CD14-positive monocyte (primary cell): ENCODE results near the gene PRDM7. TPM values are rescaled to one million over a fixed set of nuclear protein-coding genes. Genes with fewer than 3 reads are reported as not detected.

Experiments used
- DNase-seq, 3 donors: peaks; one replicate each; pipeline ENCODE4 v3.0.0-alpha.2; 2011 to 2022
- H2AFZ ChIP-seq: 2 replicates; pipeline ENCODE4 v1.6.0; 2012; ENCODE audit warnings: mild to moderate bottlenecking, low read depth, low read length, inconsistent platforms; ENCODE audit not compliant: insufficient read depth, poor library complexity, severe bottlenecking
- H3K27ac ChIP-seq, 2 donors: 1 replicate in 1 of 2; 2 replicates in 1 of 2; pipeline ENCODE4 v1.5.1; 2012 to 2013; ENCODE audit warnings: low read length in 2 of 2, control low read depth in 1 of 2, inconsistent platforms in 1 of 2, low read depth in 1 of 2, mild to moderate bottlenecking in 1 of 2
- H3K27me3 ChIP-seq, 2 donors: one replicate each; pipeline versions ENCODE4 v1.6.0 to v1.6.1; 2011 to 2013; ENCODE audit warnings: low read length in 2 of 2; ENCODE audit not compliant: control insufficient read depth in 2 of 2, insufficient read depth in 2 of 2
- H3K36me3 ChIP-seq, 2 donors: replicated peaks in 1 of 2; 1 replicate in 1 of 2; 2 replicates in 1 of 2; pipeline versions ENCODE4 v1.5.1 to v1.6.1; 2012 to 2013; ENCODE audit warnings: low read length in 2 of 2, control low read depth in 1 of 2, inconsistent platforms in 1 of 2, mild to moderate bottlenecking in 1 of 2; ENCODE audit not compliant: insufficient read depth in 2 of 2, control insufficient read depth in 1 of 2
- H3K4me1 ChIP-seq, 2 donors: 1 replicate in 1 of 2; 2 replicates in 1 of 2; pipeline versions ENCODE4 v1.5.1 to v1.6.1; 2012 to 2013; ENCODE audit warnings: low read length in 2 of 2, control low read depth in 1 of 2, inconsistent platforms in 1 of 2, mild to moderate bottlenecking in 1 of 2, moderate library complexity in 1 of 2; ENCODE audit not compliant: insufficient read depth in 2 of 2, control insufficient read depth in 1 of 2
- H3K4me2 ChIP-seq: replicated peaks from 2 replicates; pipeline ENCODE3; 2012; ENCODE audit warnings: low read length, moderate library complexity, mild to moderate bottlenecking; ENCODE audit not compliant: poor library complexity, severe bottlenecking; ENCODE audit errors: extremely low read depth
- H3K4me3 ChIP-seq, 3 experiments: fragments of 200-600 bp in 1 of 3; sonication (generic) in 1 of 3; replicated peaks in 1 of 3; 1 replicate in 2 of 3; 2 replicates in 1 of 3; pipeline ENCODE4 v1.5.1; 2011 to 2013; ENCODE audit warnings: low read length in 3 of 3, mild to moderate bottlenecking in 3 of 3, control low read depth in 2 of 3, low read depth in 2 of 3, inconsistent platforms in 1 of 3, moderate library complexity in 1 of 3
- H3K79me2 ChIP-seq: 2 replicates; pipeline ENCODE4 v1.6.0; 2012; ENCODE audit warnings: mild to moderate bottlenecking, control low read depth, inconsistent platforms, low read length, moderate library complexity; ENCODE audit not compliant: insufficient read depth
- H3K9ac ChIP-seq: 2 replicates; pipeline ENCODE4 v1.6.0; 2017; ENCODE audit warnings: low read length, mild to moderate bottlenecking; ENCODE audit not compliant: insufficient read depth, poor library complexity, severe bottlenecking
- H3K9me3 ChIP-seq, 2 donors: replicated peaks in 1 of 2; 1 replicate in 1 of 2; 2 replicates in 1 of 2; pipeline versions ENCODE4 v1.5.1 to v1.6.1; 2012 to 2013; ENCODE audit warnings: low read length in 2 of 2, control low read depth in 1 of 2; ENCODE audit not compliant: control insufficient read depth in 1 of 2, insufficient read depth in 1 of 2
- H4K20me1 ChIP-seq: 2 replicates; pipeline ENCODE4 v1.6.0; 2012; ENCODE audit warnings: mild to moderate bottlenecking, low read length, control low read depth, moderate library complexity; ENCODE audit not compliant: insufficient read depth
- H3K27ac Mint-ChIP-seq, 7 donors: one replicate each; pipeline ENCODE4 v1.8.0; 2020; ENCODE audit warnings: mild to moderate bottlenecking in 7 of 7, mixed read lengths in 7 of 7, moderate library complexity in 6 of 7, inconsistent platforms in 2 of 7
- H3K27me3 Mint-ChIP-seq, 3 donors: one replicate each; pipeline ENCODE4 v1.8.0; 2021 to 2022; ENCODE audit warnings: low read depth in 3 of 3, mild to moderate bottlenecking in 3 of 3, mixed read lengths in 3 of 3, moderate library complexity in 3 of 3, inconsistent platforms in 1 of 3
- H3K36me3 Mint-ChIP-seq, 2 donors: one replicate each; pipeline ENCODE4 v1.8.0; 2020; ENCODE audit warnings: mixed read lengths in 2 of 2, inconsistent platforms in 1 of 2, mild to moderate bottlenecking in 1 of 2
- H3K4me1 Mint-ChIP-seq: one replicate; pipeline ENCODE4 v1.8.0; 2020; ENCODE audit warnings: mild to moderate bottlenecking, mixed read lengths
- H3K4me3 Mint-ChIP-seq, 2 donors: one replicate each; pipeline ENCODE4 v1.8.0; 2020; ENCODE audit warnings: mild to moderate bottlenecking in 2 of 2, mixed read lengths in 2 of 2, moderate library complexity in 1 of 2
- H3K9me3 Mint-ChIP-seq, 7 donors: one replicate each; pipeline ENCODE4 v1.8.0; 2020 to 2022; ENCODE audit warnings: mixed read lengths in 7 of 7, mild to moderate bottlenecking in 6 of 7, moderate library complexity in 6 of 7, inconsistent platforms in 2 of 7
- WGBS: methylation state at CpG from one replicate; pipeline ENCODE4 v1.1.5; 2013; ENCODE audit warnings: missing lambda C conversion rate; ENCODE audit not compliant: insufficient coverage; 5-methylcytosine and 5-hydroxymethylcytosine counted together
- intact Hi-C, 2 donors: fragments of 100-400 bp; cut with micrococcal nuclease; formaldehyde crosslinking; loops; one replicate each; pipeline versions ENCODE4 v1.15.0 to v1.15.1; 2023
- polyA plus RNA-seq, 3 donors: library from polyadenylated mRNA; depleted of rRNA in 1 of 3; unstranded in 2 of 3; stranded (reverse) in 1 of 3; fragments of 300-500 nt in 2 of 3; fragments of >200 nt in 1 of 3; fragmentation: Illumina TruSeq in 2 of 3; gene quantifications; 1 replicate in 2 of 3; 2 replicates in 1 of 3; pipeline ENCODE4 v1.2.3, GENCODE V29; 2012 to 2021
- TF ChIP-seq, protein P1 (sequence below): fragments of 200-600 bp; IDR thresholded peaks from one replicate; pipeline ENCODE4 v1.8.0; 2022; ENCODE audit warnings: antibody characterized with exemption, mild to moderate bottlenecking

PRDM7 gene
- polyA plus RNA-seq, 3 donors: not detected

GRCh38 chr16:90046122-90046970 lies 30.8 kb downstream of the PRDM7 start:
- no peak for DNase-seq
- no peaks in the 10 kb centered on the region for H3K79me2 ChIP-seq
- WGBS: 62% methylated on average over 15 of the region's 23 CpGs
- no peaks in the 10 kb centered on the region for H3K36me3 ChIP-seq
- peak overlapping the region; percentile 83 for H2AFZ ChIP-seq
- TF ChIP-seq, protein P1, sequence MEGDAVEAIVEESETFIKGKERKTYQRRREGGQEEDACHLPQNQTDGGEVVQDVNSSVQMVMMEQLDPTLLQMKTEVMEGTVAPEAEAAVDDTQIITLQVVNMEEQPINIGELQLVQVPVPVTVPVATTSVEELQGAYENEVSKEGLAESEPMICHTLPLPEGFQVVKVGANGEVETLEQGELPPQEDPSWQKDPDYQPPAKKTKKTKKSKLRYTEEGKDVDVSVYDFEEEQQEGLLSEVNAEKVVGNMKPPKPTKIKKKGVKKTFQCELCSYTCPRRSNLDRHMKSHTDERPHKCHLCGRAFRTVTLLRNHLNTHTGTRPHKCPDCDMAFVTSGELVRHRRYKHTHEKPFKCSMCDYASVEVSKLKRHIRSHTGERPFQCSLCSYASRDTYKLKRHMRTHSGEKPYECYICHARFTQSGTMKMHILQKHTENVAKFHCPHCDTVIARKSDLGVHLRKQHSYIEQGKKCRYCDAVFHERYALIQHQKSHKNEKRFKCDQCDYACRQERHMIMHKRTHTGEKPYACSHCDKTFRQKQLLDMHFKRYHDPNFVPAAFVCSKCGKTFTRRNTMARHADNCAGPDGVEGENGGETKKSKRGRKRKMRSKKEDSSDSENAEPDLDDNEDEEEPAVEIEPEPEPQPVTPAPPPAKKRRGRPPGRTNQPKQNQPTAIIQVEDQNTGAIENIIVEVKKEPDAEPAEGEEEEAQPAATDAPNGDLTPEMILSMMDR: no peak
- peaks cover 9 to 21% of the 10 kb centered on the region in 2 donors for H3K27me3 ChIP-seq
- peak overlapping the region; percentile 82 for H3K4me2 ChIP-seq
- Mint-ChIP-seq H3K9me3 (peaks cover 0 to 6% (median 0%) of the 10 kb centered on the region in 7 donors), H3K27me3 (peaks cover 17 to 37% (median 26%) of the 10 kb centered on the region in 3 donors), H3K4me1 (peaks cover 14% of the 10 kb centered on the region), H3K27ac (no peak overlapping the region), H3K36me3 (peaks cover 0 to 2% of the 10 kb centered on the region in 2 donors), H3K4me3 (peak overlapping the region; percentile 39 to 70)
- peak overlapping the region; percentile 57 for H3K9ac ChIP-seq
- H3K9me3 ChIP-seq: no peaks in the 10 kb centered on the region
- H4K20me1 ChIP-seq: no peaks in the 10 kb centered on the region
- no peak overlapping the region for H3K27ac ChIP-seq
- peak overlapping the region in 1 of 3 experiments; percentile 72 for H3K4me3 ChIP-seq
- peaks cover 10 to 12% of the 10 kb centered on the region in 2 donors for H3K4me1 ChIP-seq
- intact Hi-C loops: no loop called here

- Histone ChIP-seq H3K9ac (no peak overlapping the region), H3K4me1 (peaks cover 10 to 12% of the 10 kb centered on the region in 2 donors), H3K4me3 (no peak overlapping the region), H3K9me3 (no peaks in the 10 kb centered on the region), H3K79me2 (no peaks in the 10 kb centered on the region), H4K20me1 (no peaks in the 10 kb centered on the region), H2AFZ (no peak overlapping the region), H3K36me3 (no peaks in the 10 kb centered on the region), H3K27ac (no peak overlapping the region), H3K27me3 (peaks cover 9 to 21% of the 10 kb centered on the region in 2 donors), H3K4me2 (no peak overlapping the region)
- H3K27me3 Mint-ChIP-seq: peaks cover 15 to 37% (median 25%) of the 10 kb centered on the region in 3 donors
- no peak overlapping the region for H3K4me3 Mint-ChIP-seq
- WGBS: 94% methylated on average over 5 of the region's 7 CpGs
- TF ChIP-seq, protein P1: no peak
- peaks cover 2 to 4% of the 10 kb centered on the region in 2 donors for H3K36me3 Mint-ChIP-seq
- peaks cover 14% of the 10 kb centered on the region for H3K4me1 Mint-ChIP-seq
- peak overlapping the region in 1 of 7 donors; percentile 33 for H3K27ac Mint-ChIP-seq
- DNase-seq: no peak
- intact Hi-C loops: no loop called here
- H3K9me3 Mint-ChIP-seq: peaks cover 0 to 6% (median 0%) of the 10 kb centered on the region in 7 donors
Observed at GRCh38 chr16:90044111-90044551, 33.0 kb downstream of the PRDM7 start.
